Upper lobe of left lung (tissue), 4 donors: ENCODE measurements around the gene EPHB3.

Experiments used
- CTCF ChIP-seq, 6 experiments: fragments of 450-650 bp in 4 of 6; fragments of 200-600 bp in 2 of 6; sonication (generic) in 2 of 6; IDR thresholded peaks; one replicate each; pipeline ENCODE4 v1.5.1; 2016 to 2019; ENCODE audit warnings: antibody characterized with exemption in 6 of 6
- EP300 ChIP-seq, 4 donors: sonication (generic); formaldehyde crosslinking; IDR thresholded peaks; one replicate each; pipeline ENCODE4 v1.5.1; 2017; ENCODE audit warnings: antibody characterized with exemption in 4 of 4, control low read depth in 2 of 4
- POLR2A ChIP-seq, 4 donors: fragments of 450-650 bp; IDR thresholded peaks; one replicate each; pipeline ENCODE4 v1.5.1; 2016 to 2017; ENCODE audit warnings: antibody characterized with exemption in 4 of 4, mild to moderate bottlenecking in 2 of 4
- POLR2AphosphoS5 ChIP-seq, 2 donors: sonication (generic); formaldehyde crosslinking; IDR thresholded peaks; one replicate each; pipeline ENCODE4 v1.5.1; 2017; ENCODE audit warnings: antibody characterized with exemption in 2 of 2

DNA sequence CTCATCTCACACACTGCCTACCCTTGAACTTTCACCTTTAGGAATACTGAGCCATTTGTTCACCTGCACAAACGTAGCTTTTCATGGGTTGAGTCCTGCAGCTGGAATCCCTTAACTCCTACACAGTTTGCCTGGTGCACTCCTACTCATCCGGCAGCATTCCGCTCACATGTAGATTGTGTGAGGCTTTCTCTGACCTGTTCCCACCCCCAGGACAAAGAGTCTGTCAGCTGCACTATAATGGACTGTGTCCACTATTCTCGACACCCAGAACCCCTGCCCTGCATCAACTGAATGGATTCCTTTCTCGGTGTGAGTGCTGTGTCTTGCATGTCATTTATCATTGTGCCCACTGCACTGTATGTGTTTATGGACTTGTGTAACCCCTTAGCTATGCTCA is 54.9 kb downstream of the EPHB3 start:
- TF ChIP-seq POLR2A (IDR thresholded peaks at IDR 0.05) (no peak), CTCF (IDR thresholded peaks at IDR 0.05) (no peak), POLR2AphosphoS5 (IDR thresholded peaks at IDR 0.05) (no peak), EP300 (IDR thresholded peaks at IDR 0.05) (no peak)
